Kidney (tissue), 14 donors: Measurements from ENCODE around the gene RAI1. TPM values are rescaled to one million over a fixed set of nuclear protein-coding genes. Genes with fewer than 3 reads are reported as not detected.

Experiments used
- DNase-seq, 5 donors: peaks; one replicate each; pipeline ENCODE4 v3.0.0-alpha.2; 2013 to 2020
- FAIRE-seq: peaks from 2 replicates; lab custom pipeline; 2012; peaks lifted over from hg19 to GRCh38; lab: Jason Lieb, UNC
- H3K27ac ChIP-seq, 2 donors: one replicate each; pipeline ENCODE4 v1.7.0; 2013; ENCODE audit warnings: low read depth in 2 of 2, low read length in 2 of 2, inconsistent platforms in 1 of 2
- H3K27me3 ChIP-seq: one replicate; pipeline ENCODE4 v1.7.1; 2013; ENCODE audit warnings: low read length, inconsistent platforms; ENCODE audit not compliant: control insufficient read depth, insufficient read depth
- H3K36me3 ChIP-seq, 3 donors: one replicate each; pipeline versions ENCODE4 v1.7.0 to v1.7.1; 2013; ENCODE audit warnings: low read length in 3 of 3, control low read depth in 1 of 3, inconsistent platforms in 1 of 3; ENCODE audit not compliant: insufficient read depth in 3 of 3, control insufficient read depth in 2 of 3
- H3K4me1 ChIP-seq, 3 donors: one replicate each; pipeline versions ENCODE4 v1.7.0 to v1.7.1; 2013; ENCODE audit warnings: low read length in 3 of 3, inconsistent platforms in 1 of 3, low read depth in 1 of 3; ENCODE audit not compliant: control insufficient read depth in 2 of 3, insufficient read depth in 2 of 3
- H3K4me3 ChIP-seq, 3 donors: one replicate each; pipeline versions ENCODE4 v1.7.0 to v1.8.1; 2013; ENCODE audit warnings: low read length in 3 of 3, control low read depth in 1 of 3, inconsistent platforms in 1 of 3
- H3K9ac ChIP-seq, 3 donors: one replicate each; pipeline versions ENCODE4 v1.7.0 to v1.7.1; 2013; ENCODE audit warnings: low read length in 3 of 3, control low read depth in 1 of 3, inconsistent platforms in 1 of 3
- H3K9me3 ChIP-seq, 3 donors: one replicate each; pipeline versions ENCODE4 v1.7.0 to v1.7.1; 2013; ENCODE audit warnings: low read length in 3 of 3, control low read depth in 1 of 3, inconsistent platforms in 1 of 3; ENCODE audit not compliant: control insufficient read depth in 2 of 3, insufficient read depth in 1 of 3
- CTCF ChIP-seq: IDR thresholded peaks from 3 replicates; pipeline ENCODE4 v1.5.1; 2012; ENCODE audit warnings: mild to moderate bottlenecking, moderate library complexity, borderline replicate concordance; ENCODE audit not compliant: insufficient read depth; ENCODE audit errors: extremely low read depth
- intact Hi-C: fragments of 100-400 bp; cut with DNase I; formaldehyde crosslinking; loops from one replicate; pipeline ENCODE4 v1.11.1; 2022
- polyA plus RNA-seq: library from polyadenylated mRNA; stranded (reverse); fragments of 350-450 nt; fragmentation: Illumina TruSeq; extraction: RNeasy Lipid Tissue Mini Kit (QIAGEN cat#74804); gene quantifications from one replicate; pipeline ENCODE4 v1.2.3, GENCODE V29; 2014; ENCODE audit warnings: low read depth, low replicate concordance; ENCODE audit not compliant: insufficient read depth
- total RNA-seq: library from RNA; stranded (reverse); fragmentation: NEBNext Ultra II Directional; extraction: Animal tissue kit (Norgen Biotek cat#: 25700); gene quantifications from one replicate; pipeline ENCODE4 v1.2.1, GENCODE V29; 2021
- donor health status: control.
- donor health status: control.
- donor health status: control.
- donor health status: control.
- donor health status: control.
- donor health status: DM: yes; HTN: yes; CAD: no.
- donor health status: Normal renal cell carcinoma (clear cell type).

RAI1 gene
- total and polyA plus RNA-seq, 2 donors from 2014 or later = 6.7 to 50.5 TPM

- TF ChIP-seq CTCF = no peak
- FAIRE-seq (no peak), DNase-seq (no peak)
- peaks cover 0 to 9% (median 0%) of the 10 kb centered on the region in 3 donors for H3K4me1 ChIP-seq
- H3K36me3 ChIP-seq = no peaks in the 10 kb centered on the region
- H3K27me3 ChIP-seq = no peaks in the 10 kb centered on the region
- intact Hi-C loops = no loop called here
- H3K9me3 ChIP-seq = no peaks in the 10 kb centered on the region
- H3K27ac ChIP-seq = no peak overlapping the region
- peak overlapping the region in 1 of 3 donors; percentile 0 for H3K9ac ChIP-seq
- peak overlapping the region in 1 of 3 donors; percentile 17 for H3K4me3 ChIP-seq
These were observed 41.7 kb downstream of the RAI1 start for GRCh38 chr17:17722906-17723353.

GRCh38 chr17:17723354-17724261 lies 42.4 kb downstream of the RAI1 start:
- TF ChIP-seq CTCF = no peak
- H3K9ac ChIP-seq = peak overlapping the region in 1 of 3 donors; percentile 11
- H3K9me3 ChIP-seq = no peaks in the 10 kb centered on the region
- no peak overlapping the region for H3K27ac ChIP-seq
- FAIRE-seq (no peak), DNase-seq (peak in 4 of 5 donors; percentile 80 to 91 (median 84))
- intact Hi-C loops = no loop called here
- H3K4me3 ChIP-seq = peak overlapping the region in 2 of 3 donors; percentile 56 to 65
- no peaks in the 10 kb centered on the region for H3K27me3 ChIP-seq
- H3K4me1 ChIP-seq = peaks cover 0 to 10% (median 0%) of the 10 kb centered on the region in 3 donors
- H3K36me3 ChIP-seq = no peaks in the 10 kb centered on the region

- Histone ChIP-seq H3K9me3 (no peaks in the 10 kb centered on the region), H3K36me3 (no peaks in the 10 kb centered on the region), H3K4me1 (peaks cover 0 to 15% (median 6%) of the 10 kb centered on the region in 3 donors), H3K27me3 (no peaks in the 10 kb centered on the region), H3K9ac (peak overlapping the region in 2 of 3 donors; percentile 51 to 65), H3K27ac (peak overlapping the region in 1 of 2 donors; percentile 58), H3K4me3 (peak overlapping the region in 2 of 3 donors; percentile 56 to 65)
- no peak for FAIRE-seq
- peak in 3 of 5 donors; percentile 91 to 94 (median 92) for DNase-seq
- TF ChIP-seq CTCF = no peak
- intact Hi-C loops = no loop called here
These were observed 43.2 kb downstream of the RAI1 start for GRCh38 chr17:17724307-17725010.
